B cell (primary cell): ENCODE results near the gene TAS1R2.

Source experiments
- EZH2 ChIP-seq: IDR thresholded peaks from 2 replicates; pipeline ENCODE4 v1.6.1; 2012; ENCODE audit warnings: borderline replicate concordance, low read depth, mild to moderate bottlenecking, moderate library complexity, low read length; ENCODE audit not compliant: insufficient read depth, poor library complexity, severe bottlenecking
- TF ChIP-seq, protein P1 (sequence below): fragments of 200-600 bp; IDR thresholded peaks from one replicate; pipeline ENCODE4 v1.8.0; 2022; ENCODE audit warnings: antibody characterized with exemption, mild to moderate bottlenecking

DNA sequence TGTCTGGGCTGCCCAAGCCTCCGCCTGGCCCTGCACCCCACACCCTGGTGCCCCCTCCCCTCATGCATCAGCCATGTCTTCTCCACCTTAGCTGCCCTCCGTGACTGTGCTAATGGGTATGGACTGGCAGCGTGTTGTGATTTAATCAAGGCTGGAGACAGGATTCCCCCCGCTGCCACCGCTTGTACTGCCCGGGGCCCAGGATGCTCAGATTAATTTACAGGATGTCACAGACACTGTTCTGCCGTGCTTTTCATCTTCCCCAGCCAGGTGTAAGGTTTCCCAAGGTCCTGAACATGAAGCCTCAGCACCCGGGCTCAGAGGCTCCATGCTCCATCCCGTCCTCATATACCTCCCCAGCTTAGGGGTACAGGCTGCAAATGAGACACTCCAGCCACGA lies 66.3 kb downstream of the TAS1R2 start:
- TF ChIP-seq, protein P1, sequence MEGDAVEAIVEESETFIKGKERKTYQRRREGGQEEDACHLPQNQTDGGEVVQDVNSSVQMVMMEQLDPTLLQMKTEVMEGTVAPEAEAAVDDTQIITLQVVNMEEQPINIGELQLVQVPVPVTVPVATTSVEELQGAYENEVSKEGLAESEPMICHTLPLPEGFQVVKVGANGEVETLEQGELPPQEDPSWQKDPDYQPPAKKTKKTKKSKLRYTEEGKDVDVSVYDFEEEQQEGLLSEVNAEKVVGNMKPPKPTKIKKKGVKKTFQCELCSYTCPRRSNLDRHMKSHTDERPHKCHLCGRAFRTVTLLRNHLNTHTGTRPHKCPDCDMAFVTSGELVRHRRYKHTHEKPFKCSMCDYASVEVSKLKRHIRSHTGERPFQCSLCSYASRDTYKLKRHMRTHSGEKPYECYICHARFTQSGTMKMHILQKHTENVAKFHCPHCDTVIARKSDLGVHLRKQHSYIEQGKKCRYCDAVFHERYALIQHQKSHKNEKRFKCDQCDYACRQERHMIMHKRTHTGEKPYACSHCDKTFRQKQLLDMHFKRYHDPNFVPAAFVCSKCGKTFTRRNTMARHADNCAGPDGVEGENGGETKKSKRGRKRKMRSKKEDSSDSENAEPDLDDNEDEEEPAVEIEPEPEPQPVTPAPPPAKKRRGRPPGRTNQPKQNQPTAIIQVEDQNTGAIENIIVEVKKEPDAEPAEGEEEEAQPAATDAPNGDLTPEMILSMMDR, result no peak
- TF ChIP-seq EZH2, result no peak
